Fibroblast of lung (primary cell): ENCODE results near the gene MAP7.

ENCODE experiments used
- CTCF ChIP-seq, 2 donors: IDR thresholded peaks in 1 of 2; conservative IDR thresholded peaks in 1 of 2; 1 replicate in 1 of 2; 2 replicates in 1 of 2; pipeline ENCODE4 v1.5.1; 2011 to 2012; ENCODE audit warnings: low read length in 2 of 2, control low read depth in 1 of 2, inconsistent platforms in 1 of 2, low read depth in 1 of 2, mild to moderate bottlenecking in 1 of 2
- EZH2 ChIP-seq: IDR thresholded peaks from 2 replicates; pipeline ENCODE4 v1.5.1; 2012; ENCODE audit warnings: low read length, control low read depth, mild to moderate bottlenecking; ENCODE audit errors: missing control alignments

GRCh38 chr6:136520517-136520916 is 29.7 kb downstream of the MAP7 start:
- TF ChIP-seq CTCF (conservative IDR thresholded peaks at IDR 0.05 in 1 of 2, IDR thresholded peaks at IDR 0.05 in 1 of 2; ENCODE audit: low read depth in 1 of 2, low read length in 2 of 2) = no peak
- TF ChIP-seq EZH2 = no peak
